ENCODE data around the gene SRGAP1. TPM values are rescaled to one million over a fixed set of nuclear protein-coding genes. Genes with fewer than 3 reads are reported as not detected.

Gene SRGAP1
- total and polyA plus RNA-seq, 2 of the 4 experiments (the other 2 are of a cell fraction), result 10.0 to 10.2 TPM

- ChIA-PET POLR2A (ENCODE audit: unreplicated experiment) (no interaction called here), CTCF (interaction anchor here (1.1 kb wide), 1 partner anchor 8 kb away, joined by 3 read pairs; no protein-coding TSS in a partner anchor)
- dilution Hi-C loops (cut with HindIII; ENCODE audit: low sequenced_read_pairs, unreplicated experiment), result no loop called here
- no peak for TF ChIP-seq MAZ (IDR thresholded peaks at IDR 0.05; ENCODE audit: borderline replicate concordance, low read depth, low read length)
- no peak for TF ChIP-seq SMC3 (IDR thresholded peaks at IDR 0.05; ENCODE audit: low read depth, low read length)
- TF ChIP-seq MXI1 (IDR thresholded peaks at IDR 0.05; ENCODE audit: borderline replicate concordance, low read depth, low read length), result no peak
- TF ChIP-seq, protein P1, sequence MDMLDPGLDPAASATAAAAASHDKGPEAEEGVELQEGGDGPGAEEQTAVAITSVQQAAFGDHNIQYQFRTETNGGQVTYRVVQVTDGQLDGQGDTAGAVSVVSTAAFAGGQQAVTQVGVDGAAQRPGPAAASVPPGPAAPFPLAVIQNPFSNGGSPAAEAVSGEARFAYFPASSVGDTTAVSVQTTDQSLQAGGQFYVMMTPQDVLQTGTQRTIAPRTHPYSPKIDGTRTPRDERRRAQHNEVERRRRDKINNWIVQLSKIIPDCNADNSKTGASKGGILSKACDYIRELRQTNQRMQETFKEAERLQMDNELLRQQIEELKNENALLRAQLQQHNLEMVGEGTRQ (IDR thresholded peaks at IDR 0.05; ENCODE audit: low read depth, low read length), result no peak
- TF ChIP-seq NFE2L2 (IDR thresholded peaks at IDR 0.05; ENCODE audit: low read depth, low read length), result no peak
- TF ChIP-seq, protein P2, sequence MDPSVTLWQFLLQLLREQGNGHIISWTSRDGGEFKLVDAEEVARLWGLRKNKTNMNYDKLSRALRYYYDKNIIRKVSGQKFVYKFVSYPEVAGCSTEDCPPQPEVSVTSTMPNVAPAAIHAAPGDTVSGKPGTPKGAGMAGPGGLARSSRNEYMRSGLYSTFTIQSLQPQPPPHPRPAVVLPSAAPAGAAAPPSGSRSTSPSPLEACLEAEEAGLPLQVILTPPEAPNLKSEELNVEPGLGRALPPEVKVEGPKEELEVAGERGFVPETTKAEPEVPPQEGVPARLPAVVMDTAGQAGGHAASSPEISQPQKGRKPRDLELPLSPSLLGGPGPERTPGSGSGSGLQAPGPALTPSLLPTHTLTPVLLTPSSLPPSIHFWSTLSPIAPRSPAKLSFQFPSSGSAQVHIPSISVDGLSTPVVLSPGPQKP (IDR thresholded peaks at IDR 0.05; ENCODE audit: borderline replicate concordance, low read depth, low read length), result no peak
- TF ChIP-seq RCOR1 (IDR thresholded peaks at IDR 0.05; ENCODE audit: insufficient replicate concordance, low read length), result no peak
- no peak for TF ChIP-seq POLR2A (IDR thresholded peaks at IDR 0.05; ENCODE audit: low read depth, low read length)
- no peak for TF ChIP-seq RAD21 (IDR thresholded peaks at IDR 0.05; ENCODE audit: low read length)
- TF ChIP-seq RFX5 (IDR thresholded peaks at IDR 0.05; ENCODE audit: low read depth, low read length), result no peak
- no peak for TF ChIP-seq FOS (IDR thresholded peaks at IDR 0.05; ENCODE audit: low read depth, low read length)
- no peak for TF ChIP-seq BHLHE40 (IDR thresholded peaks at IDR 0.05; ENCODE audit: low read depth, low read length)
- TF ChIP-seq, protein P3, sequence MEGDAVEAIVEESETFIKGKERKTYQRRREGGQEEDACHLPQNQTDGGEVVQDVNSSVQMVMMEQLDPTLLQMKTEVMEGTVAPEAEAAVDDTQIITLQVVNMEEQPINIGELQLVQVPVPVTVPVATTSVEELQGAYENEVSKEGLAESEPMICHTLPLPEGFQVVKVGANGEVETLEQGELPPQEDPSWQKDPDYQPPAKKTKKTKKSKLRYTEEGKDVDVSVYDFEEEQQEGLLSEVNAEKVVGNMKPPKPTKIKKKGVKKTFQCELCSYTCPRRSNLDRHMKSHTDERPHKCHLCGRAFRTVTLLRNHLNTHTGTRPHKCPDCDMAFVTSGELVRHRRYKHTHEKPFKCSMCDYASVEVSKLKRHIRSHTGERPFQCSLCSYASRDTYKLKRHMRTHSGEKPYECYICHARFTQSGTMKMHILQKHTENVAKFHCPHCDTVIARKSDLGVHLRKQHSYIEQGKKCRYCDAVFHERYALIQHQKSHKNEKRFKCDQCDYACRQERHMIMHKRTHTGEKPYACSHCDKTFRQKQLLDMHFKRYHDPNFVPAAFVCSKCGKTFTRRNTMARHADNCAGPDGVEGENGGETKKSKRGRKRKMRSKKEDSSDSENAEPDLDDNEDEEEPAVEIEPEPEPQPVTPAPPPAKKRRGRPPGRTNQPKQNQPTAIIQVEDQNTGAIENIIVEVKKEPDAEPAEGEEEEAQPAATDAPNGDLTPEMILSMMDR (conservative IDR thresholded peaks at IDR 0.05; ENCODE audit: low read depth, low read length), result no peak
- no peak for TF ChIP-seq MAFK (IDR thresholded peaks at IDR 0.05; ENCODE audit: low read depth, low read length)
Observed at GRCh38 chr12:63900922-63901793, 56.7 kb downstream of the SRGAP1 start.

More at GRCh38 chr12:63900922-63901793, 56.7 kb downstream of the SRGAP1 start:
- no peak overlapping the region for H2AK9ac ChIP-seq (replicated peaks; ENCODE audit: low read depth, low read length, poor library complexity)
- intact Hi-C loops (cut with micrococcal nuclease) (no loop called here), in situ Hi-C loops (cut with MboI; ENCODE audit: low sequenced_read_pairs) (no loop called here)
- H3K36me3 ChIP-seq (ENCODE audit: control insufficient read depth, insufficient read depth, low read length), result no peaks in the 10 kb centered on the region; the same call in 1 of the 2 replicates
- ATAC-seq (ENCODE audit: low read depth) (peak; percentile 30; the same call in 1 of the 2 replicates), DNase-seq (no peak)
- H4K8ac ChIP-seq (ENCODE audit: low read depth in 2 of 2, low read length in 2 of 2), result no peak overlapping the region
- H3K18ac ChIP-seq (ENCODE audit: low read depth, low read length), result peak overlapping the region; percentile 35; the same call in 1 of the 2 replicates
- peaks cover 77% of the 10 kb centered on the region for H4K20me1 ChIP-seq (ENCODE audit: insufficient read depth, low read length)
- no TSS peak for BruUV-seq (replicated peaks)
- H3K4me2 ChIP-seq (ENCODE audit: low read depth, low read length), result peak overlapping the region; percentile 46; the same call in 1 of the 2 replicates
- H3K56ac ChIP-seq (ENCODE audit: extremely low read depth, insufficient read depth, low read length), result no peak overlapping the region
- H3K4me1 ChIP-seq (ENCODE audit: control insufficient read depth, insufficient read depth, low read length), result peaks cover 10% of the 10 kb centered on the region
- H3K9me3 ChIP-seq (ENCODE audit: control insufficient read depth, insufficient read depth, low read length), result no peaks in the 10 kb centered on the region
- H2BK20ac ChIP-seq (ENCODE audit: low read depth, low read length), result no peak overlapping the region
- H3K9me1 ChIP-seq (ENCODE audit: insufficient read depth, low read length), result peaks cover 10% of the 10 kb centered on the region
- no peak overlapping the region for H2BK120ac ChIP-seq (ENCODE audit: low read depth, low read length)
- peak overlapping the region; percentile 51; the same call in 1 of the 2 replicates for H3K23ac ChIP-seq (ENCODE audit: low read depth, low read length)
- H3K4me3 ChIP-seq (ENCODE audit: insufficient read depth, low read depth, low read length), result no peak overlapping the region
- peak overlapping the region; percentile 68; the same call in 1 of the 2 replicates for H4K5ac ChIP-seq (ENCODE audit: low read depth, low read length)
- 0 out of 2 replicates have a peak overlapping the region, but pooled peaks have one; percentile 10 for H3K14ac ChIP-seq (replicated peaks; ENCODE audit: low read depth, low read length)
- H4K91ac ChIP-seq (ENCODE audit: insufficient read depth, low read depth, low read length), result no peak overlapping the region
- H2BK5ac ChIP-seq (ENCODE audit: low read depth, low read length, poor library complexity, severe bottlenecking), result no peak overlapping the region
- H2AK5ac ChIP-seq (ENCODE audit: low read depth, low read length), result no peak overlapping the region
- H2AFZ ChIP-seq (replicated peaks; ENCODE audit: low read length, poor library complexity), result no peak overlapping the region
- H3K27me3 ChIP-seq (ENCODE audit: control insufficient read depth, insufficient read depth, low read length), result no peaks in the 10 kb centered on the region
- no peak overlapping the region for H3K27ac ChIP-seq (ENCODE audit: insufficient read depth, low read length)
- H3K4ac ChIP-seq (ENCODE audit: low read depth, low read length), result no peak overlapping the region
- H3K9ac ChIP-seq (ENCODE audit: low read depth, low read length), result no peak overlapping the region
- no CpG with 5 or more reads among the region's 2 CpGs for WGBS, 2 experiments (ENCODE audit: extremely low coverage in 2 of 2, insufficient read length in 1 of 2)
- H3K79me1 ChIP-seq (ENCODE audit: low read depth in 1 of 2, low read length in 2 of 2), result peaks cover 14 to 72% of the 10 kb centered on the region in 2 experiments
- no peak overlapping the region for H2BK15ac ChIP-seq (ENCODE audit: low read depth, low read length)
